DOHH2 (cell line): ENCODE results near the gene MCF2L.

Source experiments
- H3F3A ChIP-seq: fragments of 200-600 bp; sonication (generic), shearing (Covaris generic); 2 replicates; pipeline ENCODE4 v1.6.0; 2016; ENCODE audit warnings: antibody characterized with exemption, mild to moderate bottlenecking; ENCODE audit not compliant: control insufficient read depth, insufficient read depth
- H3K27ac ChIP-seq: fragments of 200-600 bp; sonication (generic); 2 replicates; pipeline ENCODE4 v1.5.1; 2014; ENCODE audit warnings: low read depth, mild to moderate bottlenecking, low read length, moderate library complexity
- H3K27me3 ChIP-seq: fragments of 200-600 bp; sonication (generic); 2 replicates; pipeline ENCODE4 v1.6.1; 2014; ENCODE audit warnings: mild to moderate bottlenecking, low read length, mixed read lengths; ENCODE audit not compliant: control insufficient read depth
- H3K36me3 ChIP-seq: fragments of 200-600 bp; sonication (generic); 2 replicates; pipeline ENCODE4 v1.6.1; 2014; ENCODE audit warnings: mild to moderate bottlenecking, low read length, moderate library complexity, mixed read lengths; ENCODE audit not compliant: control insufficient read depth
- H3K4me1 ChIP-seq: fragments of 200-600 bp; sonication (generic); 2 replicates; pipeline ENCODE4 v1.6.1; 2014; ENCODE audit warnings: mild to moderate bottlenecking, low read length, mixed read lengths; ENCODE audit not compliant: control insufficient read depth
- H3K4me2 ChIP-seq: fragments of 200-600 bp; sonication (generic); 2 replicates; pipeline ENCODE4 v1.6.0; 2014; ENCODE audit warnings: mild to moderate bottlenecking, low read length, moderate library complexity
- H3K4me3 ChIP-seq: fragments of 200-600 bp; sonication (generic); 2 replicates; pipeline ENCODE4 v1.5.1; 2014; ENCODE audit warnings: mild to moderate bottlenecking, low read length, mixed read lengths
- H3K79me2 ChIP-seq: fragments of 200-600 bp; sonication (generic); 2 replicates; pipeline ENCODE4 v1.6.1; 2014; ENCODE audit warnings: mild to moderate bottlenecking, low read length, mixed read lengths; ENCODE audit not compliant: control insufficient read depth
- H3K9me2 ChIP-seq: fragments of 200-600 bp; sonication (generic); replicated peaks from 2 replicates; pipeline ENCODE4 v1.6.1; 2014; ENCODE audit warnings: mild to moderate bottlenecking, low read length, mixed read lengths; ENCODE audit not compliant: control insufficient read depth
- H3K9me3 ChIP-seq: fragments of 200-600 bp; sonication (generic); 2 replicates; pipeline ENCODE4 v1.6.1; 2014; ENCODE audit warnings: antibody characterized with exemption, low read length, mixed read lengths; ENCODE audit not compliant: control insufficient read depth, insufficient read depth
- H4K20me1 ChIP-seq: fragments of 200-600 bp; sonication (generic); 2 replicates; pipeline ENCODE4 v1.6.0; 2014; ENCODE audit warnings: low read depth, mild to moderate bottlenecking, antibody characterized with exemption, low read length, moderate library complexity; ENCODE audit not compliant: control insufficient read depth, insufficient read depth
- CTCF ChIP-seq: fragments of 200-600 bp; sonication (generic); IDR thresholded peaks from one replicate; pipeline ENCODE4 v1.5.1; 2014; ENCODE audit warnings: antibody characterized with exemption, mild to moderate bottlenecking, low read depth, low read length; ENCODE audit not compliant: poor library complexity, severe bottlenecking
- EZH2phosphoT487 ChIP-seq: fragments of 200-600 bp; sonication (generic); IDR thresholded peaks from 2 replicates; pipeline ENCODE4 v1.6.1; 2017; ENCODE audit warnings: borderline replicate concordance, mild to moderate bottlenecking, antibody characterized with exemption, low read length, moderate library complexity, mixed read lengths

Gene MCF2L

GRCh38 chr13:113066746-113067145 is 97.7 kb downstream of the MCF2L start:
- H4K20me1 ChIP-seq, result no peaks in the 10 kb centered on the region
- H3K4me2 ChIP-seq, result no peak overlapping the region
- H3K27me3 ChIP-seq, result no peaks in the 10 kb centered on the region
- no peaks in the 10 kb centered on the region for H3K36me3 ChIP-seq
- no peak for TF ChIP-seq CTCF
- no peak for TF ChIP-seq EZH2phosphoT487
- H3K4me3 ChIP-seq, result no peak overlapping the region
- no peaks in the 10 kb centered on the region for H3K4me1 ChIP-seq
- H3K79me2 ChIP-seq, result no peaks in the 10 kb centered on the region
- H3K27ac ChIP-seq, result no peak overlapping the region
- H3F3A ChIP-seq, result no peaks in the 10 kb centered on the region
- H3K9me3 ChIP-seq, result no peaks in the 10 kb centered on the region
- H3K9me2 ChIP-seq, result no peaks in the 10 kb centered on the region

GRCh38 chr13:113069861-113070805 is 101.1 kb downstream of the MCF2L start:
- Histone ChIP-seq H3K79me2 (no peaks in the 10 kb centered on the region), H3K36me3 (no peaks in the 10 kb centered on the region), H3F3A (no peaks in the 10 kb centered on the region), H3K9me3 (no peaks in the 10 kb centered on the region), H3K27me3 (no peaks in the 10 kb centered on the region), H4K20me1 (no peaks in the 10 kb centered on the region), H3K4me1 (no peaks in the 10 kb centered on the region), H3K27ac (no peak overlapping the region), H3K4me3 (no peak overlapping the region), H3K9me2 (no peaks in the 10 kb centered on the region), H3K4me2 (no peak overlapping the region)
- TF ChIP-seq EZH2phosphoT487 (no peak), CTCF (no peak)

- Histone ChIP-seq H3K4me1 (no peaks in the 10 kb centered on the region), H3K36me3 (no peaks in the 10 kb centered on the region), H3K4me3 (no peak overlapping the region), H3K27me3 (no peaks in the 10 kb centered on the region), H3K9me2 (no peaks in the 10 kb centered on the region), H3K79me2 (no peaks in the 10 kb centered on the region), H3F3A (no peaks in the 10 kb centered on the region), H3K4me2 (no peak overlapping the region), H3K9me3 (no peaks in the 10 kb centered on the region), H4K20me1 (no peaks in the 10 kb centered on the region), H3K27ac (no peak overlapping the region)
- TF ChIP-seq CTCF (no peak), EZH2phosphoT487 (no peak)
Measured at GRCh38 chr13:113070855-113071254, 101.8 kb downstream of the MCF2L start.
